ENCODE results near the gene MICA.
"Not testable (repeated sequence)": the region's sequence is repeated elsewhere in the genome, so short reads cannot be mapped to it uniquely, and the experiment has no call there.

Gene MICA

GRCh38 chr6:31405996-31406395 lies 2.6 kb downstream of the MICA start:
- CTCF ChIA-PET = interaction anchor here (1.0 kb wide), 1 partner anchor 36 kb away, joined by 4 read pairs; no protein-coding TSS in a partner anchor
- no peaks in the 10 kb centered on the region for H3K27me3 ChIP-seq (replicated peaks in 2 of 5; ENCODE audit: control insufficient read depth in 4 of 5, insufficient read depth in 5 of 5, low read length in 4 of 5)
- H3K9me3 ChIP-seq (ENCODE audit: control extremely low read depth in 1 of 5, control insufficient read depth in 4 of 5, insufficient read depth in 2 of 5, low read depth in 1 of 5, low read length in 4 of 5) = no peaks in the 10 kb centered on the region
- no peak overlapping the region for H3K27ac ChIP-seq (ENCODE audit: insufficient read depth in 1 of 2, low read depth in 1 of 2, low read length in 2 of 2, poor library complexity in 1 of 2, severe bottlenecking in 2 of 2)
- DNase-seq = no peak
- WGBS (ENCODE audit: insufficient coverage) = 88% methylated on average over 1 of the region's 5 CpGs
- peaks cover 1 to 7% (median 4%) of the 10 kb centered on the region in 4 experiments for H3K36me3 ChIP-seq (ENCODE audit: control insufficient read depth in 4 of 4, insufficient read depth in 4 of 4, low read length in 3 of 4)
- peaks cover 4 to 39% (median 32%) of the 10 kb centered on the region in 4 experiments for H3K4me1 ChIP-seq (ENCODE audit: control extremely low read depth in 1 of 4, control insufficient read depth in 4 of 4, insufficient read depth in 4 of 4, low read length in 3 of 4)
- no peak overlapping the region for H3K4me3 ChIP-seq (ENCODE audit: control insufficient read depth in 1 of 7, extremely low read depth in 1 of 7, insufficient read depth in 4 of 7, low read depth in 2 of 7, low read length in 6 of 7)
- POLR2A ChIA-PET = interaction anchor here (0.6 kb wide), 1 partner anchor 137 kb away, joined by 3 read pairs; no protein-coding TSS in a partner anchor

GRCh38 chr6:31407699-31408098 lies 4.3 kb downstream of the MICA start:
- H3K36me3 ChIP-seq (ENCODE audit: control insufficient read depth in 4 of 4, insufficient read depth in 4 of 4, low read length in 3 of 4) = peaks cover 3 to 24% (median 14%) of the 10 kb centered on the region in 4 experiments
- ChIA-PET CTCF (interaction anchor here (0.8 to 1.2 kb wide), 2 partner anchors 10 to 34 kb away, joined by 3 to 4 read pairs; no protein-coding TSS in a partner anchor), POLR2A (no interaction called here)
- H3K27me3 ChIP-seq (replicated peaks in 2 of 5; ENCODE audit: control insufficient read depth in 4 of 5, insufficient read depth in 5 of 5, low read length in 4 of 5) = no peaks in the 10 kb centered on the region
- H3K4me1 ChIP-seq (ENCODE audit: control extremely low read depth in 1 of 4, control insufficient read depth in 4 of 4, insufficient read depth in 4 of 4, low read length in 3 of 4) = peaks cover 0 to 22% (median 17%) of the 10 kb centered on the region in 4 experiments
- no peak overlapping the region for H3K27ac ChIP-seq (ENCODE audit: insufficient read depth in 1 of 2, low read depth in 1 of 2, low read length in 2 of 2, poor library complexity in 1 of 2, severe bottlenecking in 2 of 2)
- H3K9me3 ChIP-seq (ENCODE audit: control extremely low read depth in 1 of 5, control insufficient read depth in 4 of 5, insufficient read depth in 2 of 5, low read depth in 1 of 5, low read length in 4 of 5) = no peaks in the 10 kb centered on the region
- DNase-seq = peak in 1 of 3 donors; percentile 42
- no peak overlapping the region for H3K4me3 ChIP-seq (ENCODE audit: control insufficient read depth in 1 of 7, extremely low read depth in 1 of 7, insufficient read depth in 4 of 7, low read depth in 2 of 7, low read length in 6 of 7)

GRCh38 chr6:31412506-31412905 lies 9.1 kb downstream of the MICA start:
- no peaks in the 10 kb centered on the region for H3K27me3 ChIP-seq (replicated peaks in 2 of 5; ENCODE audit: control insufficient read depth in 4 of 5, insufficient read depth in 5 of 5, low read length in 4 of 5)
- H3K9me3 ChIP-seq (ENCODE audit: control extremely low read depth in 1 of 5, control insufficient read depth in 4 of 5, insufficient read depth in 2 of 5, low read depth in 1 of 5, low read length in 4 of 5) = peaks cover 0 to 9% (median 0%) of the 10 kb centered on the region in 5 experiments
- ChIA-PET CTCF (interaction anchor here (0.8 kb wide), 1 partner anchor 12 kb away, joined by 3 read pairs; no protein-coding TSS in a partner anchor), POLR2A (interaction anchor here (1.5 kb wide), 1 partner anchor 12 kb away, joined by 3 read pairs; no protein-coding TSS in a partner anchor)
- DNase-seq = no peak
- H3K27ac ChIP-seq (ENCODE audit: insufficient read depth in 1 of 2, low read depth in 1 of 2, low read length in 2 of 2, poor library complexity in 1 of 2, severe bottlenecking in 2 of 2) = no peak overlapping the region
- H3K36me3 ChIP-seq (ENCODE audit: control insufficient read depth in 4 of 4, insufficient read depth in 4 of 4, low read length in 3 of 4) = peaks cover 9 to 64% (median 37%) of the 10 kb centered on the region in 4 experiments
- no peaks in the 10 kb centered on the region for H3K4me1 ChIP-seq (ENCODE audit: control extremely low read depth in 1 of 4, control insufficient read depth in 4 of 4, insufficient read depth in 4 of 4, low read length in 3 of 4)
- WGBS (ENCODE audit: insufficient coverage) = 93% methylated on average over 5 of the region's 8 CpGs
- no peak overlapping the region for H3K4me3 ChIP-seq (ENCODE audit: control insufficient read depth in 1 of 7, extremely low read depth in 1 of 7, insufficient read depth in 4 of 7, low read depth in 2 of 7, low read length in 6 of 7)

GRCh38 chr6:31414148-31414770 lies 10.9 kb downstream of the MICA start:
- H3K27me3 ChIP-seq (replicated peaks in 2 of 5; ENCODE audit: control insufficient read depth in 4 of 5, insufficient read depth in 5 of 5, low read length in 4 of 5); POLR2A ChIA-PET; H3K4me3 ChIP-seq (ENCODE audit: control insufficient read depth in 1 of 7, extremely low read depth in 1 of 7, insufficient read depth in 4 of 7, low read depth in 2 of 7, low read length in 6 of 7); H3K27ac ChIP-seq (ENCODE audit: insufficient read depth in 1 of 2, low read depth in 1 of 2, low read length in 2 of 2, poor library complexity in 1 of 2, severe bottlenecking in 2 of 2); DNase-seq; H3K9me3 ChIP-seq (ENCODE audit: control extremely low read depth in 1 of 5, control insufficient read depth in 4 of 5, insufficient read depth in 2 of 5, low read depth in 1 of 5, low read length in 4 of 5); H3K4me1 ChIP-seq (ENCODE audit: control extremely low read depth in 1 of 4, control insufficient read depth in 4 of 4, insufficient read depth in 4 of 4, low read length in 3 of 4): not testable (repeated sequence)
- WGBS (ENCODE audit: insufficient coverage) = 83% methylated on average over 6 of the region's 7 CpGs
- H3K36me3 ChIP-seq (ENCODE audit: control insufficient read depth in 4 of 4, insufficient read depth in 4 of 4, low read length in 3 of 4) = peaks cover 9 to 64% (median 37%) of the 10 kb centered on the region in 4 experiments
- CTCF ChIA-PET = interaction anchor here (1.6 kb wide), 1 partner anchor 14 kb away, joined by 5 read pairs; no protein-coding TSS in a partner anchor

GRCh38 chr6:31414771-31415265 lies 11.4 kb downstream of the MICA start:
- ChIA-PET CTCF (interaction anchor here (1.6 kb wide), 1 partner anchor 14 kb away, joined by 5 read pairs; no protein-coding TSS in a partner anchor), POLR2A (no interaction called here)
- Histone ChIP-seq H3K27me3 (replicated peaks in 2 of 5; ENCODE audit: control insufficient read depth in 4 of 5, insufficient read depth in 5 of 5, low read length in 4 of 5) (no peaks in the 10 kb centered on the region), H3K9me3 (ENCODE audit: control extremely low read depth in 1 of 5, control insufficient read depth in 4 of 5, insufficient read depth in 2 of 5, low read depth in 1 of 5, low read length in 4 of 5) (peaks cover 0 to 9% (median 0%) of the 10 kb centered on the region in 5 experiments), H3K4me1 (ENCODE audit: control extremely low read depth in 1 of 4, control insufficient read depth in 4 of 4, insufficient read depth in 4 of 4, low read length in 3 of 4) (no peaks in the 10 kb centered on the region), H3K27ac (ENCODE audit: insufficient read depth in 1 of 2, low read depth in 1 of 2, low read length in 2 of 2, poor library complexity in 1 of 2, severe bottlenecking in 2 of 2) (no peak overlapping the region), H3K36me3 (ENCODE audit: control insufficient read depth in 4 of 4, insufficient read depth in 4 of 4, low read length in 3 of 4) (peaks cover 8 to 64% (median 37%) of the 10 kb centered on the region in 4 experiments), H3K4me3 (ENCODE audit: control insufficient read depth in 1 of 7, extremely low read depth in 1 of 7, insufficient read depth in 4 of 7, low read depth in 2 of 7, low read length in 6 of 7) (no peak overlapping the region)
- 69% methylated on average over 4 of the region's 6 CpGs for WGBS (ENCODE audit: insufficient coverage)
- no peak for DNase-seq

GRCh38 chr6:31416394-31417014 lies 13.1 kb downstream of the MICA start:
- CTCF ChIA-PET = interaction anchor here (1.2 to 2.1 kb wide), 2 partner anchors 14 to 26 kb away, joined by 3 to 7 read pairs; no protein-coding TSS in a partner anchor
- Histone ChIP-seq H3K36me3 (ENCODE audit: control insufficient read depth in 4 of 4, insufficient read depth in 4 of 4, low read length in 3 of 4) (peaks cover 8 to 52% (median 29%) of the 10 kb centered on the region in 4 experiments), H3K4me3 (ENCODE audit: control insufficient read depth in 1 of 7, extremely low read depth in 1 of 7, insufficient read depth in 4 of 7, low read depth in 2 of 7, low read length in 6 of 7) (no peak overlapping the region), H3K4me1 (ENCODE audit: control extremely low read depth in 1 of 4, control insufficient read depth in 4 of 4, insufficient read depth in 4 of 4, low read length in 3 of 4) (no peaks in the 10 kb centered on the region), H3K27me3 (replicated peaks in 2 of 5; ENCODE audit: control insufficient read depth in 4 of 5, insufficient read depth in 5 of 5, low read length in 4 of 5) (no peaks in the 10 kb centered on the region), H3K27ac (ENCODE audit: insufficient read depth in 1 of 2, low read depth in 1 of 2, low read length in 2 of 2, poor library complexity in 1 of 2, severe bottlenecking in 2 of 2) (no peak overlapping the region), H3K9me3 (ENCODE audit: control extremely low read depth in 1 of 5, control insufficient read depth in 4 of 5, insufficient read depth in 2 of 5, low read depth in 1 of 5, low read length in 4 of 5) (peaks cover 0 to 9% (median 0%) of the 10 kb centered on the region in 5 experiments)
- 100% methylated on average over 4 of the region's 5 CpGs for WGBS (ENCODE audit: insufficient coverage)
- POLR2A ChIA-PET = no interaction called here
- DNase-seq = no peak

- CTCF ChIA-PET = interaction anchor here (2.1 kb wide), 1 partner anchor 24 kb away, joined by 7 read pairs; no protein-coding TSS in a partner anchor
- no peak for DNase-seq
- 100% methylated on average over 2 of the region's 3 CpGs for WGBS (ENCODE audit: insufficient coverage)
- Histone ChIP-seq H3K27me3 (replicated peaks in 2 of 5; ENCODE audit: control insufficient read depth in 4 of 5, insufficient read depth in 5 of 5, low read length in 4 of 5) (no peaks in the 10 kb centered on the region), H3K27ac (ENCODE audit: insufficient read depth in 1 of 2, low read depth in 1 of 2, low read length in 2 of 2, poor library complexity in 1 of 2, severe bottlenecking in 2 of 2) (no peak overlapping the region), H3K4me1 (ENCODE audit: control extremely low read depth in 1 of 4, control insufficient read depth in 4 of 4, insufficient read depth in 4 of 4, low read length in 3 of 4) (no peaks in the 10 kb centered on the region), H3K36me3 (ENCODE audit: control insufficient read depth in 4 of 4, insufficient read depth in 4 of 4, low read length in 3 of 4) (peaks cover 6 to 35% (median 20%) of the 10 kb centered on the region in 4 experiments), H3K4me3 (ENCODE audit: control insufficient read depth in 1 of 7, extremely low read depth in 1 of 7, insufficient read depth in 4 of 7, low read depth in 2 of 7, low read length in 6 of 7) (no peak overlapping the region), H3K9me3 (ENCODE audit: control extremely low read depth in 1 of 5, control insufficient read depth in 4 of 5, insufficient read depth in 2 of 5, low read depth in 1 of 5, low read length in 4 of 5) (peaks cover 0 to 9% (median 0%) of the 10 kb centered on the region in 5 experiments)
- POLR2A ChIA-PET = no interaction called here
These were observed 14.9 kb downstream of the MICA start for GRCh38 chr6:31418251-31418650.

Measured in common myeloid progenitor, CD34-positive (primary cell).